GM18508 (cell line): ENCODE data around the gene C1orf52.

ENCODE experiments used
- ATAC-seq: cut with Tn5 transposase; IDR thresholded peaks from one replicate; pipeline ENCODE4 v1.9.1; 2021; ENCODE audit warnings: moderate number of reproducible peaks; ENCODE audit not compliant: insufficient read depth, unreplicated experiment

C1orf52 gene

GRCh38 chr1:85259118-85259911 is at the start of gene C1orf52:
Gene C1orf52, minus strand, starts transcription at chr1:85259662. Its CDS starts 29 bp downstream, at chr1:85259633.
- peak; percentile 91 for ATAC-seq

GRCh38 chr1:85308833-85309350 is 49.4 kb upstream of the C1orf52 start:
- no peak for ATAC-seq

- peak; percentile 64 for ATAC-seq
Observed at GRCh38 chr1:85307987-85308832, 48.7 kb upstream of the C1orf52 start.

GRCh38 chr1:85306236-85306635 is 46.8 kb upstream of the C1orf52 start:
- no peak for ATAC-seq

DNA sequence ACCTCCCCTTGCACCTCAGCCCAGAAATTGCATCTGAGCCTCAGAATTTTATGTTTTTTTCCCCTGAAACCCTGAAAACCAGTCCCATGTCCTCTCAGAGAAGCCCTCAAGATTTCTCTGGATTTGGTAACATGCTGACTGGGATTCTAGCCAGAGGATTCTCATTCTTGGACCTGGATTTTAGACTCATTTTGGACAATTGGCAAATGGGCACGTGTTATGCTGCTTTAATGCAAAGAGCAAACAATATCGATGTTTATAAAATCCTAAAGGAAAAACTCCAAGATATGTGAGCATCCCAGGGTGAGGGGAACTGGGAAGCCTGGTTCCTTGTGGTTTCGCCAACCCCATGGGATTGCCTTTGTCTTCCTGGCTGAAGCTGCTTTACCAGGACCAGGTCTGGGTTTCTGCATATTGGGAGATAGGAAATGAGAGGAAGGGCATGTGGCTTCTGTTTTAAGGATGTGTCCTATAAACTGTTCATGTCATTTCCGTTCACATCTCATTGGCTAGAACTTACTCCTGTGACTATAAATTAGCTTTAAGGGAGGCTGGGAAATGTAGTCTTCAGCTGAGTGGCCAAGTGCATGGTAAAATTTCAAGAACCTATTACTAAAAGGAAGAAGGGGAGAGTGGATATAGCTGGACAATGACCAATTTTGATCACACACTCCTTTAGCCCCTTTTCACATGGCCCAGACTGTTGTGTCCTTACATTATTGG is 44.1 kb upstream of the C1orf52 start:
- no peak for ATAC-seq

DNA sequence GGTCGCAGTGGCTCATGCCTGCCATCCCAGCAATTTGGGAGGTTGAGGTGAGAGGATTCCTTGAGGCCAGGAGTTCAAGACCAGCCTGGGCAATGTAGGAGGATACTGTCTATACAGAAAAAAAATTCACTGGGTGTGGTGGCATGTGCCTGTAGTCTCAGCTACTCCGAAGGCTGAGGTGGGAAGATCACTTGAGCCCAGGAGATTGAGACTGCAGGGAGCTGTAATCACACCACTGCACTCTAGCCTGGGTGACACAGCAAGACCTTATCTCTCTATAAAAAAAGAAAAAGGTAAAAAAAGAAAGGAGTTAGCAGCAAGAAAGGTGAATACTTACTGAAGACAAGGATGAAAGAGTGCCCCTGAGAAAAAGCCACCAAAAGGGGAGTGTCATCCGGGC is 40.7 kb upstream of the C1orf52 start:
- no peak for ATAC-seq

GRCh38 chr1:85297855-85298629 is 38.6 kb upstream of the C1orf52 start:
- peak; percentile 95 for ATAC-seq

GRCh38 chr1:85297538-85297854 is 38.0 kb upstream of the C1orf52 start:
- ATAC-seq = no peak

DNA sequence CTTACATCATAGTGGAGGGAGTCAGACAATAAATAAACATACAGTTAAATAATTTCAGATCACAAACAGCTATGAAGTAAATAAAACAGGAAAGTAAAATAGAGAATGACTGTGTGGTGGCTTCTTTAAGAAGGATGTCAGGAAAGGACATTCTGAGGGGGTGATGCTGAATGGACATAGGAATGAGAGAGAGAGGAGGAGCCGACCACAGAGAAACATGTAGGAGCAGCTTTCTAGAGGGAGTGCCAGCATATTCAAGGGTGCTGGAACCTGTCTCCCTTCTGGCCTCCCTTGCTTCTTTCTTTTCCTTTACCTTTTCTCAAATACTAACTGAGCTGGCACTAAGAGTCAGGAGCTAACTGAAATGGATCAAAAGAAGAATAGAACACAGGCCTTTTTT is 37.5 kb upstream of the C1orf52 start:
- no peak for ATAC-seq

- ATAC-seq = no peak
Observed at GRCh38 chr1:85295654-85296053, 36.2 kb upstream of the C1orf52 start.

DNA sequence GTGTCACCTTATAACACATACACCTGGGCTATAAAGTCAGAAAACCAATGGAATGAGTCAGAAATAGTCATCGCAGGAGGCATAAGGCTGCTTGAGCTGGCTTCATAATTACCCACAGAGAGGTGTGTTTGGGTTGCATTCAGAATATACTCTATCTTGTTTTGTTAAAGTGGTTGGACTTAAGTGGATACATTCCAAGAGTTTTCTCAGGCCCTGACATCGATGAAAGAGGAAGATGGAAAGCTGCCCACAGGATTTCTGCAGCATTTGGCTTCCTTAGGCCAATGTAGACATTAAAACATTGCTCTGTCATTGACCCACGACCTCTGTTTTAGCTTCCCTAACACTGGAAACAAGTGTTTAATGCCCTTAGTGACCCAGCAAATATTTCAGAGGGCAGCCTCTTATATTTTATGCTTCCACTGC is 35.6 kb upstream of the C1orf52 start:
- ATAC-seq = no peak

DNA sequence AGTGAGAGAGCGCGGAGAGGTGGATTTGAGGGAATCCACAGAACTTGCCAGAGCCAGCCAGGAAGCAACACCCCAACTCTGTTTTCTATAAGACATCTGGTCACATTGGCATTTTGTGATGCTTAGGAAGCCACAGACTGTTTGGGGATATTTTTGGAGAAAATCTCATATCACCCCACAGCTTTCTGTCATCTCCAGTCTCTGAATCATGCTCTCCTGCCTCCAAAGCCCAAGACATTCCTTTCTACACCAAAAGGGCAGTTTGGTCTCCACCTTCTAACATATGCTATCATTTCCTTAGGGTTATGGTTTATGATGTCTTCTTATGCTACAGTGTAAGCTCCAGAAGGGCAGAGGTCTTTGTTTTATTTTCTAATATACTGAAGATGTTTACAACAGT is 31.4 kb upstream of the C1orf52 start:
- ATAC-seq = no peak

DNA sequence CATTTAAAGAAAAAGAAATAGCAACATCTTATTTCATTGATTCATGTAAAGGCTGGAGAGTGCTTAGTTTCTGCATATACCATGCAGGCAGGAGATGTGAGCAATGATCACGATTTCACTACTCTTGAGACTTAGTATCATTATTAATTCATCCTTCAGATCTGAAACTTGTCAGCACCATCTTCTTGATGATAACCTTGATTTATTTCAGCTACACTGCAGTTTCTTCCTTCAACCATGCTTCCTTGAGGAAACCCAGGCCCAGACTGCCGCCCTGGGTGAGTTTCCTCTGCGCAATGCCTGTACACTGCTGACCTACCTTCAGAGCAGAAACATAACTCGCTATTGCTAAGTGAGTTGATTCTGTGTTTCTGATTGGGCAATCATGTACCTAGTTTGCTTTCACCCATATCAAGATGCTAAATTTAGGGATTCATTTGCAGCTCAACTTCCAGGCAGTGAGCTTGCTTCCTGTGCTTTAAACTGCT is 30.4 kb upstream of the C1orf52 start:
- ATAC-seq = no peak

DNA sequence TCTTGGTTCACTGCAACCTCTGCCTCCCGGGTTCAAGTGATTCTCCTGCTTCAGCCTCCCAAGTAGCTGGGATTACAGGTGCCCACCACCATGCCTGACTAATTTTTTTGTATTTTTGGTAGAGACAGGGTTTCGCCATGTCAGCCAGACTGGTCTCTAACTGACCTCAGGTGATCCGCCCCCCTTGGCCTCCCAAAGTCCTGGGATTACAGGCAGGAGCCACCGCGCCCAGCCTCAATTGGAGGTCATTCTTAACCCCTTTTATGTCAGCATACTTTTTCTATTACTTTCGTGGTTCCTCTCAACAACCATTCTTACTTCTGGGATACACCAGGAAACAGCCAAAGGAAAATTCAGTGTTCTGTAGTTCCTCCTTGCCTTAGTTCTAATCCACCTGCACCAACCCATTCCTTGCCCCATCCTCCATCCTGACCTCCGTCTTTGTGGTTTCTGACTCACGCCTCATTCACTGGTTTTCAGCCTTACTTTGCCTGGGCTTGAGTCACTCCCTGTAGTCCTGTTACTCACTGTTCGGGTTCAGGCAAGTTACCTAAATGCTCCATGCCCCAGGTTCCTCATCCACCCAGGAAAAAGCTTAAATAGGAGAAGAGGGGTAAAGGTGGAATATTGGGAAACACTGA is 29.9 kb upstream of the C1orf52 start:
- ATAC-seq = no peak

DNA sequence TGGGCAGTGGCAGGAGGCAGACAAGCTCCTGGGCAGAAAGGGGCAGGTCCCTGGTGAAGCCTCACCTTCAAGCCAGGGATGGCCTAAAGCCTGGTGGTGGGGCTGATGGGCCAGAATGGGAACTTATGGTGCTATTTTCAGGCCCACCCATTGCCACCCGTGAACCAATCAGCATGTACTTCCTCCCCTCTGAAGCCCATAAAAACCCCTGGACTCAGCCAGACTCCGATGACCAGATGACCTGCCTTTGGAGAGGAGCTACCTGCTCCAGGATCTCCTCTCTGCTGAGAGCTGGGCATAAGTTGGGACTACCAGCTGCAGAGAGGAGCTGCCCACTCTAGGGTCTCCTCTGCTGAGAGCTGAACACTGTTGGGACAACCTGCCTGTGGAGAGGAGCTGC is 24.7 kb upstream of the C1orf52 start:
- no peak for ATAC-seq

DNA sequence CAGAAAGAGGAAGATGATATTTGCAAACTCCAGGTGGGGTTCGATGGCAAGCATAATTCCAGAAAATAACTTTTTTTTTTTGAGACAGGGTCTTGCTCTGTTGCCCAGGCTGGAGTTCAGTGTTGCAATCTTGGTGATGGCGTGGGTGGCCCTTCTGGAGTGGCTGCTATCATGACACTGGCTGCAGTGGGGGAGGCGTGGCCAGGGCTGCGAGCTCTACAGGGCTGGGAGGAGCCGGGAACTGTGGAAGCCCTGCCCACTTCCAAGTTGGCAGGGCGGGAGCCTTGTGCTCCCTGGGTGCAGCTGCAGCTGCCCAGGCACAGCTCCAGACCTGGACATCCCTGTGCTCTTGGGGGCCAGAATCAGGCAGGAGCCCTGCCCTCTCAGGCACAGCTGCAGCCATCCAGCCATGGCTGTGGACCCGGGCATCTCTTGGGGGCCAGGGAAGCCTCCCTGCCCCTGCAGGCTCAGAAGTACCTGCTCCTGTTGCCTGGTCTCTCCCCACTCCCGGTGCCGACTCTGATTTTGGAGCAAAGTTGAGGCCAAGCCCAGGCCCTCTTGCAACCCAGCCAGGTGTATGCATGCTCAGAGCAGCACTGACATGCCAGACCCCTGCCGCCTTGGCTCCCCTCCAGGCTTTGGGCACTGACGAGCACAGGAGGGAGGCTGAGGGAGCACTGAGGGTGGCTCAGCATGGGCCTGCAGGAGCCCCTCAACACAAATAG is 24.2 kb upstream of the C1orf52 start:
- ATAC-seq = no peak

DNA sequence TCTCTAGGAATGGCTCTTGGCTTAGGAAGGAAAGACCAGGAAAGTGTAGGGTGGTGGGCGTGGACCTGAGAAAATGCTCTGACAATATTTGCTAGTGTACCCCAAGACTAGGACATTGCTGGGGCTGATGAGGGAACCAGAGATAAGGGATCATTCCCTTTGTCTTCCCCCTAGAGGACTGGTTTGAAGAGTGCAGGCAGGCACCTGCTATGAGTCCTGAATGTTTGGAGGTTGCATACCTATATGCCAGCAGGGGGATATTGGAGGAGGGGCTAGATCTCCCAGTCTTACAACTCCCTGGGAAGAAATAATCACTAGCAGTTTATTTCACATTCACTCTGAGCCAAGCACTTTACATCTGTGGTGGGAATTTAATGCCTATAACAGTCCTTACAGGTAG is 23.0 kb upstream of the C1orf52 start:
- no peak for ATAC-seq

DNA sequence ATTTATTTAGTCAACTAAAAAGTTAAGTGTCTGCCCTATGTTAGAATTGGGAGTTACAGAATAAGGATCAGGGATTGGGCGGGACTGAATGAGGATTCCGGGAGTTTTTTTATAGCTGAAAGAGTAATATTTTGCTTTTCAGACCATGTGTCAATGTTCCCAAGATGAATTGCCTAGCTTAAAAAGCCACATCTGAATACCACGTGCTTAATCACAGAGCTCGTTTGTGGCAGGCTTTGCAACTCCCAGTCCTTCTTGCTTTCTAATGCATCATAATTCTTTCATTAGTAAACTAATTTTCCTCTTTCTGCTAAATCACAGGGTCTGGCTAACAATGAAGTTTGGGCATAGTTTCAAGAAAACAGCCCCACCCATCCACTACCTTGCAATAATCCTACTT is 21.2 kb upstream of the C1orf52 start:
- ATAC-seq = no peak
